GM12878 (cell line): ENCODE measurements around the gene SEMA3B.

Experiments used
- ASH2L ChIP-seq: fragments of 300-600, 200-600 bp; sonication (generic); IDR thresholded peaks from 2 replicates; pipeline ENCODE4 v1.6.1; 2017; ENCODE audit warnings: low read depth, mild to moderate bottlenecking, borderline replicate concordance
- BMI1 ChIP-seq: fragments of 450-650 bp; IDR thresholded peaks from 2 replicates; pipeline ENCODE4 v1.6.1; 2016; ENCODE audit warnings: mild to moderate bottlenecking, moderate library complexity, borderline replicate concordance
- EP300 ChIP-seq, 2 experiments: fragments of 150-350 bp in 1 of 2; IDR thresholded peaks; 2 replicates each; pipeline ENCODE4 v1.6.1; 2011 to 2012; ENCODE audit warnings: low read depth in 2 of 2, low read length in 2 of 2, borderline replicate concordance in 1 of 2, improper control_type of control experiment in 1 of 2, inconsistent platforms in 1 of 2; ENCODE audit not compliant: control insufficient read depth in 1 of 2
- EZH2 ChIP-seq: IDR thresholded peaks from 2 replicates; pipeline ENCODE4 v1.6.1; 2012; ENCODE audit warnings: low read depth, mild to moderate bottlenecking, control low read depth, inconsistent platforms, low read length, borderline replicate concordance; ENCODE audit not compliant: control insufficient read depth
- POLR2A ChIP-seq: IDR thresholded peaks from 2 replicates; pipeline ENCODE4 v1.6.1; 2011; ENCODE audit warnings: low read depth, mild to moderate bottlenecking, low read length
- POLR2AphosphoS5 ChIP-seq: IDR thresholded peaks from 2 replicates; pipeline ENCODE4 v1.6.1; 2011; ENCODE audit warnings: mild to moderate bottlenecking, low read length, inconsistent platforms
- POU2F2 ChIP-seq: IDR thresholded peaks from 3 replicates; pipeline ENCODE4 v1.6.1; 2011; ENCODE audit warnings: low read depth, mild to moderate bottlenecking, low read length, borderline replicate concordance
- RCOR1 ChIP-seq: conservative IDR thresholded peaks from 2 replicates; pipeline ENCODE4 v1.6.1; 2012; ENCODE audit warnings: low read depth, low read length, improper control_type of control experiment
- ZNF687 ChIP-seq: fragments of 450-650 bp; IDR thresholded peaks from 2 replicates; pipeline ENCODE4 v1.6.1; 2017; ENCODE audit warnings: mild to moderate bottlenecking, moderate library complexity
- TF ChIP-seq, protein P1 (sequence below), 3 experiments: IDR thresholded peaks in 2 of 3; conservative IDR thresholded peaks in 1 of 3; 2 replicates each; pipeline ENCODE4 v1.5.1; 2011; ENCODE audit warnings: low read depth in 3 of 3, low read length in 3 of 3, mild to moderate bottlenecking in 3 of 3, control low read depth in 2 of 3, moderate library complexity in 2 of 3, inconsistent platforms in 1 of 3, mixed read lengths in 1 of 3; ENCODE audit not compliant: control insufficient read depth in 2 of 3, insufficient read depth in 1 of 3; ENCODE audit errors: extremely low read depth in 1 of 3

DNA sequence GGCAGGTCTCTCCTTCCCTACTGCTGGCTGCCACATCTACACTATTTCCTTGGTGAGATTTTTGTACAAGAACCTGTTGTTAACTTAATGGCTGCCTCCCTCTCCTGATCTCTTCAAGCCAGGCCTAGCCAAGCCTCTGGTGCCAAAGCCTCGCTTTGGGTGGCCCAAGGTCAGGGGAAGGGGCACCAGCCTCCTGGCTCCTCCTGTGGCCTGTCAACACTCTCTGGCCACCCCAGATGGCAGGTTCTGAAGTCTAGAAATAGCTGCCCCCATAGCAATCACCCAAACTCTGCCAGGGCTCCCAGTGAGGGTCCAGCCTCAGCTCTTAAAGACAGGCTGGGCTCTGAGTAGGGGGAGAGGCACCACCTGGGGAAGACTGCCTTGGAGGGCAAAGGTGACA lies 18.3 kb downstream of the SEMA3B start:
- TF ChIP-seq POLR2AphosphoS5 (no peak), RCOR1 (no peak), EP300 (IDR thresholded peaks at IDR 0.05; ENCODE audit: borderline replicate concordance in 1 of 2, control insufficient read depth in 1 of 2, low read depth in 2 of 2, low read length in 2 of 2) (no peak), ASH2L (no peak), POLR2A (no peak), BMI1 (no peak), EZH2 (no peak), POU2F2 (no peak), ZNF687 (no peak)
- TF ChIP-seq, protein P1, sequence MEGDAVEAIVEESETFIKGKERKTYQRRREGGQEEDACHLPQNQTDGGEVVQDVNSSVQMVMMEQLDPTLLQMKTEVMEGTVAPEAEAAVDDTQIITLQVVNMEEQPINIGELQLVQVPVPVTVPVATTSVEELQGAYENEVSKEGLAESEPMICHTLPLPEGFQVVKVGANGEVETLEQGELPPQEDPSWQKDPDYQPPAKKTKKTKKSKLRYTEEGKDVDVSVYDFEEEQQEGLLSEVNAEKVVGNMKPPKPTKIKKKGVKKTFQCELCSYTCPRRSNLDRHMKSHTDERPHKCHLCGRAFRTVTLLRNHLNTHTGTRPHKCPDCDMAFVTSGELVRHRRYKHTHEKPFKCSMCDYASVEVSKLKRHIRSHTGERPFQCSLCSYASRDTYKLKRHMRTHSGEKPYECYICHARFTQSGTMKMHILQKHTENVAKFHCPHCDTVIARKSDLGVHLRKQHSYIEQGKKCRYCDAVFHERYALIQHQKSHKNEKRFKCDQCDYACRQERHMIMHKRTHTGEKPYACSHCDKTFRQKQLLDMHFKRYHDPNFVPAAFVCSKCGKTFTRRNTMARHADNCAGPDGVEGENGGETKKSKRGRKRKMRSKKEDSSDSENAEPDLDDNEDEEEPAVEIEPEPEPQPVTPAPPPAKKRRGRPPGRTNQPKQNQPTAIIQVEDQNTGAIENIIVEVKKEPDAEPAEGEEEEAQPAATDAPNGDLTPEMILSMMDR (IDR thresholded peaks at IDR 0.05 in 2 of 3, conservative IDR thresholded peaks at IDR 0.05 in 1 of 3; ENCODE audit: control insufficient read depth in 2 of 3, extremely low read depth in 1 of 3, insufficient read depth in 1 of 3, low read depth in 3 of 3, low read length in 3 of 3), result no peak
